NK-92 treated with Interleukin-12 subunit alpha and Interleukin-12 subunit beta, amount 100 ng/mL, for 24 hours (cell line): ENCODE results near the gene GLYATL1.

Experiments used
- DNase-seq: peaks from one replicate; lab custom pipeline; 2025; lab: John Stamatoyannopoulos, UW

GLYATL1 gene, protein sequence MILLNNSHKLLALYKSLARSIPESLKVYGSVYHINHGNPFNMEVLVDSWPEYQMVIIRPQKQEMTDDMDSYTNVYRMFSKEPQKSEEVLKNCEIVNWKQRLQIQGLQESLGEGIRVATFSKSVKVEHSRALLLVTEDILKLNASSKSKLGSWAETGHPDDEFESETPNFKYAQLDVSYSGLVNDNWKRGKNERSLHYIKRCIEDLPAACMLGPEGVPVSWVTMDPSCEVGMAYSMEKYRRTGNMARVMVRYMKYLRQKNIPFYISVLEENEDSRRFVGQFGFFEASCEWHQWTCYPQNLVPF

DNA sequence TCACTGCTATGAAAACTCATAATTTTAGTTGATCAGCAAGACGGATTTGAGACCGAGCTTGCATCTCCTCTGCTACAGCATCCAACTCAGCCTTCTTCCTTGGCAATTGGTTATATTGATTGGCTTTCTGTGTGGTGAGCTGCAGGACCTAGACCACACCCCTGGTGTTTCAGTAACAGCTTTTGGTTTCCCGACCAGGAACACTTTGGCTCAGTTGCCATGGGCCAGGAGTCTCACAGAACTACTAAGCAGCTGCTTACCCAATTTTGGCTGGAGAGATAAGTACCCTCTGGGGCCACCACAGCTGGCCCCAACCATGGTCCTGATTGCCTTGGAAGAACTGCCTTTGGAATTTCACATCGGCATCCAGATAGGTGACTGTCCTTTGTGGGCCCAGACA is at the start of gene GLYATL1:
Gene GLYATL1 (plus strand): TSS at position 212 of the 400 bp plus-strand sequence. CDS start 7,600 bp downstream, outside the sequence.
- DNase-seq = no peak

DNA sequence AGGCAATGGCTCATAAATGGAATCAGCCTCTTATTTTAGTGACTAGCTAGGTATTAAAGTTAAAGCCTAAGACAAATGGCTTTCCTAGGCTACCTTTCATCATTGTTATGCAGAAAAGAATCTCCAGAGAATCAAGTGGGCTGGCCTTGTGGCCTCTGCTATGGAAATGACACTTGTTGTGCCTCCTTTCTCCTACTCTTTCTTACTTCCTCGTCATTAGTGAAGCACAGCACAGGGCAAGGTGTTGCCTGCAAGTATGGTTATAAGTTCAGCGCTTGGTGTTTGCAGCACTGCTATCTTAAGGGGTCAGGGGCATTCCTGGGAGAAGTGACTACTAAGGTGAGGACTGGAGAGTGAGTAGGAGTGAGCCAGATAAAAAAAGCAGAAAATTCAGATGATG is 45.4 kb upstream of the GLYATL1 start:
- DNase-seq = no peak

DNA sequence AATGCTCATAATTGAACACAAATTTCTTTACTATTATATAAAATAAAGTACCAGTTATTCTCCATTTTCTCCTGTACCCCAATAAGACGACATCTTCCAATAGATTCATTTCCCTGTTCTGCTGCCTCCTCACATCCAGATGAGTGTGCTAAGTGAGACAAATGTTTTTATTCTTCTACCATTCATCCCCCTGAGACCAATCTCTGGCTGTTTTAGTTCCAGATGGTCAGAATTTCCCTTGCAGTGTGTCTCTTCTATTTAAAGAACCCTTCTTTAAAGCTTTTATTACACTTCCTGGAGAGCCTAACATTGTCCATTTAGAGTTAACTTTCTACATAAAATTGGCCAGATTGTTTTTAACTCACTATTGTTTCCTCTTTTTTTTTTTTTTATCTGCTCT is 41.2 kb upstream of the GLYATL1 start:
- no peak for DNase-seq

DNA sequence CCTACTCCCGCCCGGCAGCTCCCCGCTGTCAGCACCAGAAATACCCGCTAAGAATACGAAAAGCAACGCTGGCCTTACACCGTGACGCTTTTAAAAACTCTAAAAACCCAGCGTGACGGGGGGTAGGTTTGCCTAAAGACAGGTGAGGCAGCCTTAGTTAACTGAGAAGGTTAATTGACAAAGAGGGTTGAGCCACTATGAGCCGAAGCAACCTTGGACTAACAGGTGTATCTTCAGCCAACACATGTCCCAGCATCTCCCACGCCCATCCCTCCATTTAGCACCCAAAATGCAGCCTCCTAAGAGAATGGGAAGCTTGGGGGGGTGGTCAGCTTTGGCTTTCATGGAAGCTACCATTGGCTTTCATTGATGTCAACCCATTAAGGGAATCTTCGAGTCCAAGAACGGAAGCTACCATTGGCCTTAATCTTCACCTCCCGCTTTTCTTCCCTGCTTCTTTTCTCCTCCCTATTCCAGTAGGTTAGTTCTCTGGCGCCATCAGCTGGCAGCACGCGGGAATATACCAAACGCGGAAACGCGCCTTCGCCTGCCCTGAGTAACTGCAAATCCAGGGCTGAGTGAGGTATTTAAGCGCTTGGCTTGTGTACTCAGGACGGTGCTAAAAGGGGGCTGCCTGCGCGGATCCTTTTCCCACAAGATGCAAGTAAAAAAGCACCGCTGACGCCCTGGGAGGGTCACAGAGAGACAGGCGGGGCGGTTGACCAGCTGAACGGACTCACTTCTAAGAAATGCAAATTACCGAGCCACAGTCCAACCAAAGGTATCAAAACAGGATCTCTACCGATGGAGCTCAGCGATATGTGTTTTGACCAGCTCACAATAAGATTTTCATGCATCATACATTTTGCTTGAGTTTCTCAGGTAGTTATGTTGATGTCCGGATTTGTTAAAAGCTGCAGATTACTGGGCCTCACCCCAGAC is 38.5 kb upstream of the GLYATL1 start:
- no peak for DNase-seq

DNA sequence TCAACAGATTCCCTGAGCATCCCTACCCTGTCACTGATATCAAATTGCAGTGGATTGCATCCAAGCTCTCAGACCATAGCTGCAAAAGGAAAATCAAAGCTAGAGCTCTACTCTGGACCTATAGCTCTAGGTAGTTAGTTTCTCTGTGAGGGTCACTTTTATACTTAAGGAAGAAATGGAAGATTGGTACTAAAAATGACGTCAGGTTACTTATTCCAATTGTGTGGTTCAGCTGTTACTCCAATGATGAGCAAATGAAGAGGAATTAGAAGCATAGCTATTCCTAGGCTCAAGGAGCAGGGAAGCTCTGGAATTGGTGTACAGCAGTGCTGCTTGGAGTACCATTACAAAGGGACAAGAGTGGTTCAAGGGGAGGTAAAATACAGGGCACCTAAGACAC is 36.4 kb upstream of the GLYATL1 start:
- no peak for DNase-seq

DNA sequence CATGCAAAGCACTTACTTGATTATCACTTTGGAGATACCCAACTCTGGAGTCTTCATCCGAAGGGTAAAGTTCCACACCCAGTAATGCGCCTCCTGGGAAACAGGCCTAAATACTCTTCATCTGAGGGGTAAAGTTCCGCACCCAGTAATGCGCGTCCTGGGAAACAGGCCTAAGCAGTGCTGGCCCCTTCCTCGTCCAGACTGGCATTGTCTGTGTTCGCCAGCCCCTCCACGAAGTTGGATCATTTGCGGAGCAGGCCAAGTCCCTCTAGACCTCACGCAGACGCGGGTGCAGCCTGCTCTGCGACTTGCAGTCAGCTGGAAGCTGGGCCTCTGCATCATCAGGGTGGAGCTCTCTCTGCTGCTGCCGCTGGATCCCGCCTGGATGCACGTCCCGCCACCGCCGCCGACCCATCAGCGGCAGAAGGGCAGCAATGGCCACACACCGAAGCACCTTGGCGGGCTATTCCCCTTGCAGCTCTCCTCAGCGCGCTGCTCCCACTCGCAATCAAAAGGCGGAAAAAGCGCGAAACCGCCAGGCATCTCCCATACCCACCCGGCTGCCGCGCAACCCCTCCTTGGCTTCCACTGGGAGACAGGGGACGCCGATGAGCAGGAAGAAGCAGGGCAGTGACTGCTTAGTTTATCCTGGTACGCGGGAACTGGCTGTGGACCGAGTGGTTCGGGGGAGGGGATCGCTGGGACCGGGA is 34.1 kb upstream of the GLYATL1 start:
- DNase-seq = no peak

DNA sequence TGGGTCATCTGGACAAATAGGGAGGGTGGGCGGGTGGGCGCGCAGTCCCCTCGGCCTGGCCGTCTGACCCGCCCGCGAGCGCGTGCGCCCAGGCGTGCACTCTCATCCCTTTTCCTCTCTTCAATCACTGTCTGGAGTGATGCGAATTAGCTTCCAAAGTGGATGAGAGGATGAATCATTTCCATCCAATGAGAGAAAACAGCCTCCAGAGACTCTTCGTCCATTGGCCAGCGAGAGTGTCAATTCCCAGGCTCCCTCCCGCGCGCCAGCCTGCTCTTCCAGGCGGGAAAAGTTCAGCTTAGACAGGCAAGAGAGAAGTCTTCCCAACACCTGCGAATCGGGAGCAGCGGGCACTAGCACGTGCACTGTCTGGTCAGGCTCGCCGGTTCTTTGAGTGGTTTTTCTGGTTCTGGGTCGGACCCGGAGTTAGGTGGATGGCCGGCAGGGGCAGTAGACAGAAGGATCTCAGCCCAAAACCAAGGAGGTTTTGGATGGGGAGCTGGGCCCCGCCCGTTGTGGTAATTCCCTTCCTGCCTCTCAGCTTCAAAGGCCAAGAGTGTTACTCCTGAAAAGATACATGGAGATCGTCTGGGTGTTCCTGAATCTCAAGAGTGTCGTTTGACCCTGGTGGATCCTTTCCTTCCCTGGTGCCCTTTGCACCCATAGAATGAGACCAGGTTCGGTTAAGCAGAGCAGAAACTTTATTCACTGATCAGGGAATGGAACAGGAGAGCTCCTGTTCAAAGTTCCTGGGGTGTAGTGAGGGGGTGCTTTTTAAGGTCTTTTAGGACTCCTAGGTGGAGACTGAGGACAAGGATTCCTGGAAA is 33.4 kb upstream of the GLYATL1 start:
- DNase-seq = no peak

DNA sequence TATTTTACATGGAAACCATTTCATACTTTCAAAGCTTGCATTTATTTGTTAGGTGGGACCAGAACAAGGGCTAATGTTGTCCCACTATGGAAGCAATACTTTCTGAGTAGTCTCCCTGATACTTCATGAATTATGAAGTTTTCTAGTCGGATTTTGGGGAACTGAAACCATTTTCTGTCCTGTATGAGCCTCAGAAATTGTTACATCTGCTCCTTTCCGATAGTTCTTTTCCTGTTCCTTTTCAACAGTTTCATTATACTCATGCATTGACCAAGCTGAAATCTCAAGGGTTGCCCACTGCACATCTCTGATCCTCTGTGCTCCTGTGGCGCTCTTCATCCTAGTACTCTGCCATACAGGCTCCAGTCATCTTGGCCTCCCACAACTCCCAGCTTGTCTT is 31.5 kb upstream of the GLYATL1 start:
- DNase-seq = no peak

DNA sequence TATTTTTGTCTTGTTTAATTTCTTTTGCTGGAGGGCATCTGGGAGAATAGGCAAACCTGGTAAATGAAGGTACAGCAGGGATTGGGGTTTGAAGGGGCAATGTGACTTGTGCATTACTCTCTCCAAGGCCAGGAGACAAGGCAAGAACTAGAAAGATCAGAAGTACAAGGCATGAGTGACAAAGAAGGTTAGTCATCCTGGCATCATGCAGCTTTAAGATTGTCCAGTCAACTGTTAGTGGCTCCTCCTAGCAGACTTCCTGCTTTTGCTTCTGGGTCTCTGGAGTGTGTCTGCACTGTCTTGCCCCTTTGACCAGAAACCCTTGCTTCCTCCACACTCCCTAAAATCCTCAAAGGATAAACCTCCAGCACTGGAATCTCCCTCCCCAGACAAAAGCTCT is 27.2 kb upstream of the GLYATL1 start:
- DNase-seq = no peak

DNA sequence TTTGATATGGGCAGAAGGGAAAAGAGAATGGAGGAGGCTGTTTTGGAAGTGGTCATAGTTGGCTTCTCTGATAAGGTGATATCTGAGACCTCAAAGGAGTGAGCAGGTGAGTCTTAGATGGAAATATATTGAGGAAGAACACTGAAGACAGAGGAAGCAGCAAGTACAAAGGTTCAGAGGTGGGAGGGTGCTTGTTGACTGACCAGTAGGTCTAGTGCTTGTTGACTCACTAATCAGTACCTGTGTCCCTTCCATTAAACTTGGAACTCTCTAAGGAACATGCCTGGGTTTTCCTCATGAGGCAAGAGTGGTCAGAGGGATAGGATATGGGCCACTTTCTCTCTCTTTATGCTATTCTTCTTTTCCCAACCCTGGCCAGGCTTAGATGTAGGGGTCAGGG is 25.6 kb upstream of the GLYATL1 start:
- DNase-seq = no peak

DNA sequence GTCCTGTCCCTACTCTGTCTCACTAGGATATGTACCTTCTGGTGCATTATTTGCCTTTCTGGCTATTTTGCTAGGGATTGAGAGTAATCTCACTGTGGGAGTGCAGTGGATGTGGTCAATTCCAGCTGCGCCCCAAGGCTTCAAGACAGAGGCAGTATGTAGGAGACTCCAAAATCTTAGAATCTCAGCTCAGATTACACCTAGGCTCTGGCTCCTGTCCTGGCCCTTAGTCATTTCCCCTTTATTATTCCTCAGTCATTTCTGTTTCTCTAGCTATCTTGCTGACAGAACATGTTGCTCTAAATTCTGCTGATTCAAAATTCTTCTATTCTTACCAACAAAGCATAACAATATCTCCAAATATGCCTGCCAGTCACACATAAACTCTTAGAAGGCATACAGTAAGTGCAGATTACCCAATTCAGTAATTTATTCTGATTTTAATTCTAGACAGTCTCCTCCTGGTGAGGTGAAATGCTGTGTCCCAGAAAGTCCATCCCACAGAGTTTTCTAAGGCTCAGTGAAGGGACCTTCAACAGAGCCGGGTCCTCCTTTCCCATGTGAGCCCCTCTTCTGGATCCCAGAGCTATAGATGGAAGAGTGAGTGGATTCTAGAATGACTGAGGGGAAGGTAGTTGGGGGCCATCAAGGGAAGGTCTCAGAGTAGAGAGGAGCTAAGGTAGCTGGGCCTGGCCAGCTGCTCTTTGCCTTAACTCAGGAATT is 24.3 kb upstream of the GLYATL1 start:
- no peak for DNase-seq

DNA sequence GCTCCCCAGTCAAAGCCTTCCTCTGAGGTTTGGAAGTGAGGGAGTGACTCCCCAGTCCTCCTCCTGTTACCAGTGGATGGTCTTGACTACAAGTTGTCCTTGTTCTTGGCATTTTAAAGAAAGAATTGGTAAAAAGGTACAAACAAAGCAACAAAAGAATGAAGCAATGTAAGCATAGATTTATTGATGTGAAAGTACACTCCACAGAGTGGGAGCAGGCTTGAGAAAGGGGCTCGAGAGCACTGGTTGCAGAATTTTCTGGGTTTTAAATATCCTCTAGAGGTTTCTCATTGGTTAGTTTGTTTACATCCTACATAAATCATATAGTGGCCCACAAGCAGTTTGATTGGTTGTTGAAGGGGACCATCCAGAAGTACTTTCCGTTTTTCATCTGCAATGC is 22.7 kb upstream of the GLYATL1 start:
- no peak for DNase-seq

DNA sequence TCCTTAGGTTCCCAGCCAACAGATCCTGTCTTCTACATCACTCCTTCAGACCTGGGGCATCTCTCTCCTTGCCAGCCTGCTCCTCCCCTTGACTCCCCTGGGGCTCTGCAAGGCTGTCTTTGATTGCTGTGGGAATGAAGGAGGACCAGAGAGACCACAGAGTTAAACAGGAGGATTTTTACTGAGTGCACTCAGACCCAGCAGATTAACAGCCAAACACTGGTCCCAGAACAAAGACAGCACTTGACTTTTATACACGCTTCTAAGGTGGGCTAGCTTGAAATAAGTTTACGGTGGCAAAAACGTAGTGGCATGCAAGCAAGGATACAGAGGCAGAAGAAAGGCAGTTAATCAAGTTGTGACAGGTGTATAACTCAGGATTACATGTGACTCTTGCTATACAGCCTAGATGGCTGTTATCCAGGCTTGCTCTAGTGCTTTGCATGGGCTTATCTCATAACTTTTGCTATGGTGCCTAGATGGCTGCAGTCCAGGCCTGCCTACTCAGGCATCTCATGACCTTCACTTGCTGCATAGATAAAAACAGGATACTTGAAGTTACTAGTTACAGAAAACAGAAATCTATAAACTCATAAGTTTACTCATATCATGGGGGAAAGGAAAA is 22.0 kb upstream of the GLYATL1 start:
- no peak for DNase-seq

DNA sequence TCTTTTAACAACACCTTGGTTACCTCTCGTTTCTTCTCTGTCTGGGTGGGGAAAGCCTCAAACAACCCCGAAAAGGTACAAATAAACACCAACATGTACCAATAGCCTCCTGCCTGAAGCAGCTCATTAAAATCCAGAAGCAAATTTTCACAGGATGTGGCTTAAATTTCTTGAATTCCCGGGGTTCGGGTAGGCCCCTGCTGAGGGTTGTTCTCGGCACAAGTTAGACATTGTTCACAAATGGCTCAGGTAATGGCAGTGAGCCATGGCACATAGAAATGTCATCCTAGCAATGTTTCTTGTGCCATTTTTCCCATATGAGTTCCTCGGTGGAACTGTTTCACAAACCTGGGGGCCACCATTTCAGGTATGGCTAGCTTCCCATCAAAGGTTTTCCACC is 19.7 kb upstream of the GLYATL1 start:
- no peak for DNase-seq

DNA sequence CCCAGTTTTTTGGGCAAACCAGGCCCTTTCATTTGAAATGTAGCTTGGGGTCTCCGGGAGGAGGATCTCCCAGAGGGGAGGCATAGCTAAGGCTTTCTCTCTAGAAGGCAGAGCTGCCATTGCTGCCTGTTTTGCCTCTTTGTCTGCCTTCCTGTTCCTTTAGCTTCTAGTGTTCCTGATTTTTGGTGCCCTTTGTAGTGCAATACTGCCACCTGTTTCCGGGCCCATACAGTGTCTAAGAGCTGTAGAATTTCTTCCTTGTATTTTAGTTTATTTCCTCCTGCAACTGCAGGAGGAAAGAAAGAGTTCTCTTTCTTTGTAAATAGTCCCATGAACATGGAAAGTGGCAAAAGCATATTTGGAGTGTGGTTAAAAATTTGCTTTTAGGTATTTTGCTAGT is 19.3 kb upstream of the GLYATL1 start:
- DNase-seq = no peak

DNA sequence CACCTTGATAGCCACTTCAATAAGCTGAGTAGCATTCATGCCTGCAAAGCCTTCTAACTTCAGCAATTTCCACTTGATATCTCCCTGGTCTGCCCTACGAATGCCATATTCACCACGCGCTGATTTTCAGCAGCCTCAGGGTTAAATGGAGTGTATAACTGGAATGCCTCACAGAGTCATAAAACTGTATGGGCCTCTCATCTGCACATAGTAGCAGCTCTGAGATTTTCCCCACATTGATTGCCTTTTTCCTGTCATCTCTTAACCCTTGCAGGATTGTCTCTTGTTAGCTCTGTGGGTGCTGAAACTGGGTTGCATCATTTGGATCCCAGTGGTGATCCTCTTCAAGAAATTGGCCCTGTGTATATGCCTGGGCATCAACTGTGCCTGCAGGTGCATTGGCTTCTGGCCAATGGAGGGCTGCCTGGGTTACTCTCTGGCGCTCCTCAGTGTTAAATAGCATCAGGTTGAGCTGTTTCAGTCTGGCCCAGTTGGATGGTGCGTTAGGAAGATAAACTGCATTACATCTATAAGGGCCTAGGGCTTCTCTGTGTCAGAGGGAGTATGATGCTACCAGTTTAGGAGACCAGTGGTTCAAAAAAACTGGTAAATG is 17.4 kb upstream of the GLYATL1 start:
- DNase-seq = no peak

DNA sequence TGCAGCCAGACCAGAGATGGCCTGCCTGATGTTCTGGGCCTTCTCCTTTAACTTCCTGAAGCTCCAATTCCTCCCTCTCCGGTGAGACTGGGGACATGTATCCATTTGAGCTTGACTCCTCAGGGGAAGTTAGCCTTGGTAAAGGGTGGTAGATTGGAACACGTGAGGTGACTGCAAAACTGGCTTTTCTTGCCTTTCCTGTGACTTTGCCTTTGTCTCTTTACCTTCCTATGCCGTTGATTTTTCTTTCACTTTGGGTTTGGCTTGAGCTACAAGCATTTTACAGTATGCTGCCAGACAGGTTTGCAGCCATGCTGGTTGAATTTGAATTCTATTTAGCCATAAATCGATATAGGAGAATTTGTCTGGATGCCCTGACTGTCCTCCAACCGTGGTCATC is 16.8 kb upstream of the GLYATL1 start:
- no peak for DNase-seq

DNA sequence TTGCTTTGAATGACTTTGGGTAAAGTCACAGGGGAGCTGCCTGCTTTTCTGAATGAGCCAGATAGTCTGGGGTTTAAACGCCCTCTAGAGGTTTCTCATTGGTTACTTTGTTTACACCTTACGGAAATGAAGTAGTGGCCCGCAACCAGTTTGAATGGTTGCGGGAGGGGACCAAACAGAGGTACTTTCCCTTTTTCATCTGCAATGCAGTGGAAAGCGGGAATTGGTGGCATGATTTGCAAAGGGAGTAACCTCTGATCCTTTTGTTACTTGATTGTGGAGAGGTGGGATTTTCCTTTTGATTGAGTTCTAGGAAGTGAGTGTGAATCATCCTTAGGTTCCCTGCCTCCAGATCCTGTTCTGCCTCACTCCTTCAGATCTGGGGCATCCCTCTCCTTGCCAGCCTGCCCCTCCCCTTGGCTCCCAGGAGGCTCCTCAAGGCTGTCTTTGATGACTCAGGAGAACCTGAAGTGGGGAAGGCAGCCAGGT is 15.9 kb upstream of the GLYATL1 start:
- no peak for DNase-seq

DNA sequence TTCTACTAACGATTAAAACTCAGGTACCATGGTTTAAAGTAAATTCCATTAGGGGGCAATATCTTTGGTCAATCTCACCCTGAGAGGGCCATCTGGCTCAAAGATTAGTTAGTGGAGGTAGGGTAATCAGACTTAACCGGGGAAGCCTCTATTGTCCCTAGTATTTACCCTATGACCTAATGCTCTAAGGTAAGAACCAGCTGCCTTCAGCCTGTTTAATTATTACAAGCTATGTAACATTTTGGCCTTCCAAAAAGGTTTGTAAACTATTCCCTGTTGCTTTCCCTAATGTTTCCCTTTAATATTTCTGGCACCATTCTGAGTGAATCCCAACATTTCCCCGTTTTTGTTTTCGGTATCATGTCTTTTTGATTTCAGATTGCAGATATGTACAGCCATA is 15.1 kb upstream of the GLYATL1 start:
- no peak for DNase-seq

DNA sequence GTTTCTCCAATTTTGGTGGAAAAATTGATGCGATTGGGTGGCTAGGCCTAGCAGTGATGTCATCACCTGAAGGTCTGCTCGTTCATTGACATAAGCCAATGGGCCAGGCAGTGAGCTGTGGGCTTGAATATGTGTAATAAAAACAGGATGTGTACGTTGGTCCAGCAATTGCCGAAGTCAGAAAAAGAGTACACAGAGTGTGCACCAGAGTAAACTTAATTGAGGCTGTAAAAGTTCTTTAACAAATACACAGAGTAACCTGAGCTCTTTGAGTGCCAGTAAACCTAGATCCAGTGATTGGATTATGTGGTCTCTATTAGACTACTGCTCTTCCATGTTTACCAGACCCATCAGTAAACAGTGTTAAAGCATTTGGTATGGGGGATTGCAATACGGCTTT is 13.0 kb upstream of the GLYATL1 start:
- no peak for DNase-seq
